Liver (tissue), 9 donors: ENCODE results near the gene IL1RAPL1. TPM values are rescaled to one million over a fixed set of nuclear protein-coding genes. Genes with fewer than 3 reads are reported as not detected.
"Not testable (repeated sequence)": the region's sequence is repeated elsewhere in the genome, so short reads cannot be mapped to it uniquely, and the experiment has no call there.

ENCODE experiments used
- DNase-seq: peaks from one replicate; pipeline ENCODE4 v3.0.0-alpha.2; 2017; ENCODE audit warnings: low spot score
- H3K27ac ChIP-seq, 2 donors: one replicate each; pipeline ENCODE4 v1.7.0; 2013; ENCODE audit warnings: inconsistent platforms in 2 of 2, low read length in 2 of 2, control low read depth in 1 of 2, low read depth in 1 of 2, mild to moderate bottlenecking in 1 of 2
- H3K27me3 ChIP-seq, 4 donors: one replicate each; pipeline versions ENCODE4 v1.6.1 to v1.7.0; 2013; ENCODE audit warnings: low read length in 3 of 4, inconsistent platforms in 1 of 4, mild to moderate bottlenecking in 1 of 4, moderate library complexity in 1 of 4; ENCODE audit not compliant: control insufficient read depth in 4 of 4, insufficient read depth in 4 of 4
- H3K36me3 ChIP-seq, 4 donors: one replicate each; pipeline versions ENCODE4 v1.6.1 to v1.7.0; 2013; ENCODE audit warnings: low read length in 3 of 4, mild to moderate bottlenecking in 3 of 4, low read depth in 1 of 4, moderate library complexity in 1 of 4; ENCODE audit not compliant: control insufficient read depth in 4 of 4, insufficient read depth in 3 of 4
- H3K4me1 ChIP-seq, 4 donors: one replicate each; pipeline versions ENCODE4 v1.6.1 to v1.7.0; 2013; ENCODE audit warnings: low read length in 3 of 4, mild to moderate bottlenecking in 3 of 4, moderate library complexity in 1 of 4; ENCODE audit not compliant: control insufficient read depth in 4 of 4, insufficient read depth in 4 of 4
- H3K4me3 ChIP-seq, 3 donors: one replicate each; pipeline versions ENCODE4 v1.6.1 to v1.7.0; 2013; ENCODE audit warnings: low read length in 3 of 3, control low read depth in 1 of 3, low read depth in 1 of 3, mild to moderate bottlenecking in 1 of 3
- H3K9ac ChIP-seq, 2 donors: one replicate each; pipeline ENCODE4 v1.7.0; 2013; ENCODE audit warnings: low read length in 2 of 2, mild to moderate bottlenecking in 2 of 2, moderate library complexity in 2 of 2, control low read depth in 1 of 2, low read depth in 1 of 2
- H3K9me3 ChIP-seq, 4 donors: one replicate each; pipeline versions ENCODE4 v1.6.1 to v1.7.0; 2013; ENCODE audit warnings: low read length in 3 of 4; ENCODE audit not compliant: control insufficient read depth in 4 of 4
- EGR1 ChIP-seq, 2 donors: IDR thresholded peaks; 2 replicates each; pipeline ENCODE4 v1.6.1; 2016 to 2018; ENCODE audit warnings: antibody characterized with exemption in 2 of 2, low read depth in 2 of 2
- FOXA1 ChIP-seq: IDR thresholded peaks from 2 replicates; pipeline ENCODE4 v1.6.1; 2016; ENCODE audit warnings: antibody characterized with exemption
- GABPA ChIP-seq, 2 donors: IDR thresholded peaks in 1 of 2; conservative IDR thresholded peaks in 1 of 2; 2 replicates each; pipeline ENCODE4 v1.6.1; 2016; ENCODE audit warnings: antibody characterized with exemption in 2 of 2, mild to moderate bottlenecking in 1 of 2, moderate library complexity in 1 of 2
- HNF4A ChIP-seq, 2 donors: conservative IDR thresholded peaks; 2 replicates each; pipeline ENCODE4 v1.6.1; 2016; ENCODE audit warnings: antibody characterized with exemption in 2 of 2, mild to moderate bottlenecking in 2 of 2
- HNF4G ChIP-seq: IDR thresholded peaks from 2 replicates; pipeline ENCODE4 v1.6.1; 2016; ENCODE audit warnings: antibody characterized with exemption
- JUND ChIP-seq, 2 donors: IDR thresholded peaks; 2 replicates each; pipeline ENCODE4 v1.6.1; 2016; ENCODE audit warnings: antibody characterized with exemption in 2 of 2
- REST ChIP-seq: IDR thresholded peaks from 2 replicates; pipeline ENCODE4 v1.6.1; 2016; ENCODE audit warnings: antibody characterized with exemption, mild to moderate bottlenecking
- RXRA ChIP-seq, 2 donors: IDR thresholded peaks; 2 replicates each; pipeline ENCODE4 v1.6.1; 2017 to 2018; ENCODE audit warnings: antibody characterized with exemption in 2 of 2, mild to moderate bottlenecking in 1 of 2
- SP1 ChIP-seq: IDR thresholded peaks from 2 replicates; pipeline ENCODE4 v1.6.1; 2018; ENCODE audit warnings: antibody characterized with exemption, mild to moderate bottlenecking
- YY1 ChIP-seq: IDR thresholded peaks from 2 replicates; pipeline ENCODE4 v1.6.1; 2016; ENCODE audit warnings: antibody characterized with exemption, mild to moderate bottlenecking
- WGBS: extraction: QIAGEN DNeasy Blood & Tissue Kit; methylation state at CpG from one replicate; pipeline ENCODE4 v1.1.7; 2013; 5-methylcytosine and 5-hydroxymethylcytosine counted together
- polyA plus RNA-seq, 2 donors: library from polyadenylated mRNA; stranded (reverse) in 1 of 2; unstranded in 1 of 2; fragments of 200-250 nt in 1 of 2; fragments of >200 nt in 1 of 2; fragmentation: Nextera tagmentation in 1 of 2; extraction: Ambion mirVana in 1 of 2; gene quantifications; one replicate each; pipeline versions ENCODE4 v1.2.1 to v1.2.3, GENCODE V29; 2013 to 2015
- total RNA-seq, 2 donors: library from RNA; depleted of rRNA; stranded (reverse); fragments of >200 nt; gene quantifications; one replicate each; pipeline ENCODE4 v1.2.3, GENCODE V29; 2014
- TF ChIP-seq, protein P1 (sequence below): IDR thresholded peaks from 2 replicates; pipeline ENCODE4 v1.6.1; 2016; ENCODE audit warnings: antibody characterized with exemption
- TF ChIP-seq, protein P2 (sequence below): IDR thresholded peaks from 2 replicates; pipeline ENCODE4 v1.6.1; 2016; ENCODE audit warnings: antibody characterized with exemption
- TF ChIP-seq, protein P3 (sequence below): fragments of 150-350 bp; IDR thresholded peaks from 2 replicates; pipeline ENCODE4 v1.5.1; 2017; ENCODE audit warnings: improper control_type of control experiment, low read depth, low read length; ENCODE audit not compliant: missing input control
- donor health status: healthy.
- donor health status: healthy.
- donor health status: healthy.
- donor health status: healthy.
- donor health status: healthy.

The IL1RAPL1 gene
- total and polyA plus RNA-seq, 4 donors = 0.08 to 0.33 TPM; not detected in 2

GRCh38 chrX:29110041-29110440 is 522.8 kb downstream of the IL1RAPL1 start:
- Histone ChIP-seq H3K9me3 (no peaks in the 10 kb centered on the region), H3K9ac (no peak overlapping the region), H3K4me1 (no peaks in the 10 kb centered on the region), H3K4me3 (no peak overlapping the region), H3K36me3 (no peaks in the 10 kb centered on the region), H3K27me3 (peaks cover 0 to 2% (median 0%) of the 10 kb centered on the region in 4 donors), H3K27ac (no peak overlapping the region)
- 53% methylated on average over 3 of the region's 3 CpGs for WGBS
- TF ChIP-seq GABPA (IDR thresholded peaks at IDR 0.05 in 1 of 2, conservative IDR thresholded peaks at IDR 0.05 in 1 of 2) (no peak), RXRA (IDR thresholded peaks at IDR 0.05) (no peak), FOXA1 (no peak), YY1 (no peak), REST (no peak), SP1 (no peak), HNF4A (conservative IDR thresholded peaks at IDR 0.05) (no peak), JUND (IDR thresholded peaks at IDR 0.05) (no peak), EGR1 (IDR thresholded peaks at IDR 0.05; ENCODE audit: low read depth in 2 of 2) (no peak), HNF4G (no peak)
- TF ChIP-seq, protein P1, sequence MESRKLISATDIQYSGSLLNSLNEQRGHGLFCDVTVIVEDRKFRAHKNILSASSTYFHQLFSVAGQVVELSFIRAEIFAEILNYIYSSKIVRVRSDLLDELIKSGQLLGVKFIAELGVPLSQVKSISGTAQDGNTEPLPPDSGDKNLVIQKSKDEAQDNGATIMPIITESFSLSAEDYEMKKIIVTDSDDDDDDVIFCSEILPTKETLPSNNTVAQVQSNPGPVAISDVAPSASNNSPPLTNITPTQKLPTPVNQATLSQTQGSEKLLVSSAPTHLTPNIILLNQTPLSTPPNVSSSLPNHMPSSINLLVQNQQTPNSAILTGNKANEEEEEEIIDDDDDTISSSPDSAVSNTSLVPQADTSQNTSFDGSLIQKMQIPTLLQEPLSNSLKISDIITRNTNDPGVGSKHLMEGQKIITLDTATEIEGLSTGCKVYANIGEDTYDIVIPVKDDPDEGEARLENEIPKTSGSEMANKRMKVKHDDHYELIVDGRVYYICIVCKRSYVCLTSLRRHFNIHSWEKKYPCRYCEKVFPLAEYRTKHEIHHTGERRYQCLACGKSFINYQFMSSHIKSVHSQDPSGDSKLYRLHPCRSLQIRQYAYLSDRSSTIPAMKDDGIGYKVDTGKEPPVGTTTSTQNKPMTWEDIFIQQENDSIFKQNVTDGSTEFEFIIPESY = no peak
- TF ChIP-seq, protein P2, sequence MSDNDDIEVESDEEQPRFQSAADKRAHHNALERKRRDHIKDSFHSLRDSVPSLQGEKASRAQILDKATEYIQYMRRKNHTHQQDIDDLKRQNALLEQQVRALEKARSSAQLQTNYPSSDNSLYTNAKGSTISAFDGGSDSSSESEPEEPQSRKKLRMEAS = no peak
- TF ChIP-seq, protein P3, sequence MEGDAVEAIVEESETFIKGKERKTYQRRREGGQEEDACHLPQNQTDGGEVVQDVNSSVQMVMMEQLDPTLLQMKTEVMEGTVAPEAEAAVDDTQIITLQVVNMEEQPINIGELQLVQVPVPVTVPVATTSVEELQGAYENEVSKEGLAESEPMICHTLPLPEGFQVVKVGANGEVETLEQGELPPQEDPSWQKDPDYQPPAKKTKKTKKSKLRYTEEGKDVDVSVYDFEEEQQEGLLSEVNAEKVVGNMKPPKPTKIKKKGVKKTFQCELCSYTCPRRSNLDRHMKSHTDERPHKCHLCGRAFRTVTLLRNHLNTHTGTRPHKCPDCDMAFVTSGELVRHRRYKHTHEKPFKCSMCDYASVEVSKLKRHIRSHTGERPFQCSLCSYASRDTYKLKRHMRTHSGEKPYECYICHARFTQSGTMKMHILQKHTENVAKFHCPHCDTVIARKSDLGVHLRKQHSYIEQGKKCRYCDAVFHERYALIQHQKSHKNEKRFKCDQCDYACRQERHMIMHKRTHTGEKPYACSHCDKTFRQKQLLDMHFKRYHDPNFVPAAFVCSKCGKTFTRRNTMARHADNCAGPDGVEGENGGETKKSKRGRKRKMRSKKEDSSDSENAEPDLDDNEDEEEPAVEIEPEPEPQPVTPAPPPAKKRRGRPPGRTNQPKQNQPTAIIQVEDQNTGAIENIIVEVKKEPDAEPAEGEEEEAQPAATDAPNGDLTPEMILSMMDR = no peak
- DNase-seq = no peak

DNA sequence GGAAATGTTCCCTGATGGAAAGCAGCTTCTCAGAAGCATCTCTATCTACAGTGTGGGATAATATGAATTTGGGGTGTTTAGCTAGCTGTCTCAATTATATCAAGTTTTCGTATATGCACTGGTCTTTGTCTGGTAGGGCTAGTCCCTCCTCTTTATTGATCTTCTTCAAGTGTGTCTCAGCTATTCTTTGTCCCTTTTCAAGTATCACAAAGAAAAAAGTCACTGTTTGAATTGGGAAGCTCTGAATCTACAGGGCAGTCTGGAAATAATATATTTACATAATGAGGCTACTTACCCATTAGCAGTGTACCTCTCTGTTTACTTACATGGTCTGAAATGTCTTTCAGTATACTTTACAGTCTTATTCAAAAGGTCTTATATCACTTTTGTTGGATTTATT is 526.0 kb downstream of the IL1RAPL1 start:
- Histone ChIP-seq H3K9ac (no peak overlapping the region), H3K4me1 (no peaks in the 10 kb centered on the region), H3K9me3 (no peaks in the 10 kb centered on the region), H3K27ac (no peak overlapping the region), H3K27me3 (no peaks in the 10 kb centered on the region), H3K4me3 (no peak overlapping the region), H3K36me3 (no peaks in the 10 kb centered on the region)
- TF ChIP-seq REST (no peak), FOXA1 (no peak)
- no peak for DNase-seq
- 86% methylated on average over 1 of the region's 1 CpG for WGBS

- not testable (repeated sequence) for H3K9me3 ChIP-seq, H3K27me3 ChIP-seq, H3K4me1 ChIP-seq, H3K4me3 ChIP-seq, H3K9ac ChIP-seq, H3K36me3 ChIP-seq, H3K27ac ChIP-seq, DNase-seq
- WGBS = 62% methylated on average over 2 of the region's 2 CpGs
Measured at GRCh38 chrX:29122817-29123216, 535.6 kb downstream of the IL1RAPL1 start.
